ENCODE results near the gene EXOC3L1.
A peak's percentile ranks its signal among the peaks of the same experiment; 100 is the strongest.

Gene EXOC3L1

GRCh38 chr16:67157106-67157748 is 32.7 kb downstream of the EXOC3L1 start:
- TF ChIP-seq POLR2AphosphoS5 (IDR thresholded peaks at IDR 0.05; ENCODE audit: low read depth, low read length), result no peak
- TF ChIP-seq SIN3A (IDR thresholded peaks at IDR 0.05; ENCODE audit: borderline replicate concordance, insufficient read depth, low read length), result no peak
- no peak for TF ChIP-seq TAF1 (IDR thresholded peaks at IDR 0.05; ENCODE audit: borderline replicate concordance, insufficient read depth, low read length)

- TF ChIP-seq FOXP2 (optimal IDR thresholded peaks at IDR 0.05; ENCODE audit: borderline replicate concordance, extremely low read depth, extremely low read length, insufficient read depth), result no peak
- no peak for TF ChIP-seq POLR2AphosphoS5 (IDR thresholded peaks at IDR 0.05; ENCODE audit: low read depth, low read length)
- TF ChIP-seq SIN3A (IDR thresholded peaks at IDR 0.05; ENCODE audit: borderline replicate concordance, insufficient read depth, low read length), result no peak
Measured at GRCh38 chr16:67156143-67156844, 33.6 kb downstream of the EXOC3L1 start.

- TF ChIP-seq FOXP2 (optimal IDR thresholded peaks at IDR 0.05; ENCODE audit: borderline replicate concordance, extremely low read depth, extremely low read length, insufficient read depth), result peak; percentile 80
- no peak for TF ChIP-seq SIN3A (IDR thresholded peaks at IDR 0.05; ENCODE audit: borderline replicate concordance, insufficient read depth, low read length)
- no peak for TF ChIP-seq REST (IDR thresholded peaks at IDR 0.05; ENCODE audit: insufficient read depth in 1 of 2, low read depth in 2 of 2, low read length in 2 of 2)
- TF ChIP-seq POLR2AphosphoS5 (IDR thresholded peaks at IDR 0.05; ENCODE audit: low read depth, low read length), result no peak
- TF ChIP-seq TAF1 (IDR thresholded peaks at IDR 0.05; ENCODE audit: borderline replicate concordance, insufficient read depth, low read length), result no peak
Measured at GRCh38 chr16:67155295-67156142, 34.4 kb downstream of the EXOC3L1 start.

GRCh38 chr16:67154578-67155294 is 35.2 kb downstream of the EXOC3L1 start:
- no peak for TF ChIP-seq REST (IDR thresholded peaks at IDR 0.05; ENCODE audit: insufficient read depth in 1 of 2, low read depth in 2 of 2, low read length in 2 of 2)
- no peak for TF ChIP-seq TAF1 (IDR thresholded peaks at IDR 0.05; ENCODE audit: borderline replicate concordance, insufficient read depth, low read length)

DNA sequence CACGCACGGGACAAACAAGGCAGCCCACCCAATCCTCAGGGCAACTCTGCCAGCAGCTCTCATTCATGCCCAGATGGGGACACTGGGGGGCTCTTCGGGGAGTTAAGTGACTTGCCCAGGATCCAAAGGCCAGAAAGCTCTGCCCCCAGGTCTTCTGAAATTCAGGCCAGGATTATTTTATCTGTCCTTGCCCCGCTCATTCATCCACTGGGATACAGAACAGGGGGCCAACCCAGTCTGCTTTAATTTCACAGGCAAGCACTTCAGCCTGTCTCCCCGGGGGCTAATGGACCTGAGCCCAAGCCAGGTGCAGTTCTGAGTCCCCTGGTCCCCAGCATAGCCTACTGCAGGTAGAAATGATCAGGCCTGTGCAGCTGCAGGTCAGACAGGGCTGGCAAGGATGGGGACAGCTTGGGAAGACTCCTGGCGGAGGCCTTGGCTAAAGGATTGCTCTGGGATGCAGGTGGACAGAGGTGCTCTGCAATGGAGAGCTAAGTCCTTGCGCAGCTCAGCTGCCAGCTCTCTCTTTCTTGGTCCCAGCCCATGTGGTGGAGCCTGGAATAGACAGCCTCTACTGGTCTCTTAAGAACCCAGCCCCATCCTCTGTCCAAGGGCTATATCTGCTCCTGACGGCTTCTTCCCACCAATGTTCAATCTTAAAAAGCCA is 38.4 kb downstream of the EXOC3L1 start:
- no peak for TF ChIP-seq REST (IDR thresholded peaks at IDR 0.05; ENCODE audit: insufficient read depth in 1 of 2, low read depth in 2 of 2, low read length in 2 of 2)
- no peak for TF ChIP-seq SIN3A (IDR thresholded peaks at IDR 0.05; ENCODE audit: borderline replicate concordance, insufficient read depth, low read length)
- TF ChIP-seq TAF1 (IDR thresholded peaks at IDR 0.05; ENCODE audit: borderline replicate concordance, insufficient read depth, low read length), result no peak
- no peak for TF ChIP-seq POLR2AphosphoS5 (IDR thresholded peaks at IDR 0.05; ENCODE audit: low read depth, low read length)
- TF ChIP-seq FOXP2 (optimal IDR thresholded peaks at IDR 0.05; ENCODE audit: borderline replicate concordance, extremely low read depth, extremely low read length, insufficient read depth), result no peak
